NK-92 (cell line): ENCODE data around the gene HHLA2.

ENCODE experiments used
- DNase-seq: peaks from one replicate; lab custom pipeline; 2025; ENCODE audit not compliant: unreplicated experiment; lab: John Stamatoyannopoulos, UW

HHLA2 gene

GRCh38 chr3:108391917-108392593 lies 95.7 kb downstream of the HHLA2 start:
- DNase-seq: no peak

GRCh38 chr3:108393128-108393900 lies 97.0 kb downstream of the HHLA2 start:
- DNase-seq: no peak

- no peak for DNase-seq
Measured at GRCh38 chr3:108394016-108394415, 97.7 kb downstream of the HHLA2 start.

- DNase-seq: no peak
Measured at GRCh38 chr3:108394563-108394962, 98.2 kb downstream of the HHLA2 start.

- DNase-seq: no peak
Measured at GRCh38 chr3:108396336-108396735, 100.0 kb downstream of the HHLA2 start.

- DNase-seq: no peak
Measured at GRCh38 chr3:108398510-108398909, 102.2 kb downstream of the HHLA2 start.

- DNase-seq: no peak
Measured at GRCh38 chr3:108401836-108402235, 105.5 kb downstream of the HHLA2 start.

GRCh38 chr3:108403198-108403597 lies 106.8 kb downstream of the HHLA2 start:
- no peak for DNase-seq

GRCh38 chr3:108403686-108404345 lies 107.5 kb downstream of the HHLA2 start:
- no peak for DNase-seq

- no peak for DNase-seq
Measured at GRCh38 chr3:108404368-108404767, 108.0 kb downstream of the HHLA2 start.

GRCh38 chr3:108406063-108406660 lies 109.8 kb downstream of the HHLA2 start:
- DNase-seq: no peak

GRCh38 chr3:108406661-108407206 lies 110.4 kb downstream of the HHLA2 start:
- DNase-seq: no peak

GRCh38 chr3:108407886-108408285 lies 111.5 kb downstream of the HHLA2 start:
- no peak for DNase-seq

GRCh38 chr3:108408883-108409799 lies 112.8 kb downstream of the HHLA2 start:
- no peak for DNase-seq

GRCh38 chr3:108409800-108410178 lies 113.4 kb downstream of the HHLA2 start:
- DNase-seq: no peak

- no peak for DNase-seq
Measured at GRCh38 chr3:108410531-108410984, 114.2 kb downstream of the HHLA2 start.

- no peak for DNase-seq
Measured at GRCh38 chr3:108412121-108412750, 115.9 kb downstream of the HHLA2 start.

GRCh38 chr3:108414007-108414406 lies 117.7 kb downstream of the HHLA2 start:
- no peak for DNase-seq

- DNase-seq: no peak
Measured at GRCh38 chr3:108415661-108416060, 119.3 kb downstream of the HHLA2 start.
